ENCODE results near the gene ABCF2. TPM values are rescaled to one million over a fixed set of nuclear protein-coding genes. Genes with fewer than 3 reads are reported as not detected.

Gene ABCF2
- total and polyA plus RNA-seq, 12 donors = 13.0 to 35.2 (median 29.5) TPM

DNA sequence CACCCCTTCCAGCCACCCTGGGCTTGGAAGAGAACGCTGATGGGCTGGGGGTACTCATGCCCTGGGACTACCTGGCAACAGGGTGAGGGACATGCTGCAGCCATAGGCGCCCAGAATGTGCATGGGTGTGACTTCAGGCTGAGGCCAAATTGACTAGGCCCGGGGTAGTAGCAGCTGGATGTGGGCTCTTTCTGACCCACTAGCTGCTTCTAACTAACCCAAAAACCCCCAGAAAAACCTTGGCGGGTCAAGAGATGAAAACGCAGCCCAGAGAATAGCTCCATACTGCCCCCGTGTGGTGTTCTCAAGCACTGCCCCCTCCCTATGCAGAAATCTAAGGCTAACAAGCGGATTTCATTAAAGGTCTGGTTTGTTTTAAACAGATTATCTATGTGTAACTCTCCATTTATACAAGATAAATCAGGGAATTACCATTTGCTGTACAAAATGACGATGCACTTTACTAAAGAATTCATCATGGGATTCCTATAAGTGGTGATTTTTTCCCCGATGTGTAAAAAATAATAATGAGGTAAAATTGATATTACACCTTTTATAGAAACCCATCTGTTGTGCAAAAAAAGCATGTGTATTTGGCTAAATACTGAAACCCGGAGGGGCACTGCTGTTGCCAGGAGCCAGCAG is 17.3 kb upstream of the ABCF2 start:
- Histone ChIP-seq H3K4me1 (peaks cover 16 to 79% (median 61%) of the 10 kb centered on the region in 9 donors), H3K27me3 (peaks cover 0 to 47% (median 6%) of the 10 kb centered on the region in 7 donors), H3K36me3 (peaks cover 0 to 38% (median 9%) of the 10 kb centered on the region in 9 donors), H3K27ac (peak overlapping the region in 1 of 10 donors; percentile 35), H3K4me3 (peak overlapping the region in 1 of 10 donors; percentile 38), H3K9me3 (no peaks in the 10 kb centered on the region)
- WGBS, 2 donors = 30 to 33% methylated on average over 10 of the region's 10 CpGs
- ATAC-seq = no peak
- TF ChIP-seq, protein P1, sequence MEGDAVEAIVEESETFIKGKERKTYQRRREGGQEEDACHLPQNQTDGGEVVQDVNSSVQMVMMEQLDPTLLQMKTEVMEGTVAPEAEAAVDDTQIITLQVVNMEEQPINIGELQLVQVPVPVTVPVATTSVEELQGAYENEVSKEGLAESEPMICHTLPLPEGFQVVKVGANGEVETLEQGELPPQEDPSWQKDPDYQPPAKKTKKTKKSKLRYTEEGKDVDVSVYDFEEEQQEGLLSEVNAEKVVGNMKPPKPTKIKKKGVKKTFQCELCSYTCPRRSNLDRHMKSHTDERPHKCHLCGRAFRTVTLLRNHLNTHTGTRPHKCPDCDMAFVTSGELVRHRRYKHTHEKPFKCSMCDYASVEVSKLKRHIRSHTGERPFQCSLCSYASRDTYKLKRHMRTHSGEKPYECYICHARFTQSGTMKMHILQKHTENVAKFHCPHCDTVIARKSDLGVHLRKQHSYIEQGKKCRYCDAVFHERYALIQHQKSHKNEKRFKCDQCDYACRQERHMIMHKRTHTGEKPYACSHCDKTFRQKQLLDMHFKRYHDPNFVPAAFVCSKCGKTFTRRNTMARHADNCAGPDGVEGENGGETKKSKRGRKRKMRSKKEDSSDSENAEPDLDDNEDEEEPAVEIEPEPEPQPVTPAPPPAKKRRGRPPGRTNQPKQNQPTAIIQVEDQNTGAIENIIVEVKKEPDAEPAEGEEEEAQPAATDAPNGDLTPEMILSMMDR (IDR thresholded peaks at IDR 0.05) = peak; percentile 68 to 90 (median 86)
- intact Hi-C loops (cut with DNase I) = loop anchor here in 9 of 10 donors (1.0 to 10.0 kb wide), 7 partner anchors 58 to 122 kb away; partner anchors contain the start of gene ASB10 (in 1 of the 9)
- no peak for DNase-seq

DNA sequence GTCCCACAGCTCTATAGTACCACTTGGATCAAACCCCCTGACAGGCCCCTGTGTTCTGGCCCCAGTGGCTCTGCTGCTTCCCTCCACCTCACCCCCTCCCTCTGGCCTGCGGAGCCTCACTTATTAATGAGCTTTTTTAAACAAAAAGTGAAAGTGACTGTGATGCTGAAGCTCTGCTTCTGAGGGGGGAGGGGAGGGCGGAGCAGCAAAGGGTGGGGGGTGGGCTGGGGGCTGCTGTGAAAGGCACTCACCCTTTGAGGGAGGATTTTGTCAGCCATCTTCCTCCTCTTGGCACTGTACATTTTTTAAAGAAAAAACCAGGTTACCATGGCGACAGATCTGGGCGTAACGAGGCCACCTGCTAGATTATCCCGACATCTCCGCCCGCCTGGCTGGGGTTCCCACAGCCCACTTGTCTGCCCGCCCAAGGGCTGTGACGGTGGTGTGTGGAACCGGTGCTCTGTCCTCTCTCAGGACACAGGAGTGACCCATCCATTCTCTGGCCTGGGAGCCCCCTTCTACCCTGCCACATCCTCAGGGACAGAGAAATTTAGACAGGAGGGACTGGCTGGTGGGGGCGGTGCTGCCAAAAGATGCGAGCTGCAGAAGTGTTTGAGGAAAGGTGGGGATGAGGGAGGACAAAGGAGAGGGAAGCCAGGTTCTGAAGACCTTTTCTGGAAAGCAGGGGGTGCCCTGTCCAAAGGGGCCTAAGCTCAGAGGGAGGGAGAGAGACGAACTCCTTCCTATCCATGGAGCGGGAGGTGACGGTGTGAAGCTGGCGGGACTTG is 16.6 kb upstream of the ABCF2 start:
- DNase-seq = no peak
- Histone ChIP-seq H3K4me1 (peaks cover 16 to 74% (median 55%) of the 10 kb centered on the region in 9 donors), H3K36me3 (peaks cover 0 to 45% (median 16%) of the 10 kb centered on the region in 9 donors), H3K27me3 (peaks cover 0 to 47% (median 6%) of the 10 kb centered on the region in 7 donors), H3K9me3 (no peaks in the 10 kb centered on the region), H3K4me3 (peak overlapping the region in 6 of 10 donors; percentile 10 to 34 (median 20)), H3K27ac (peak overlapping the region in 1 of 10 donors; percentile 15)
- TF ChIP-seq, protein P1 (IDR thresholded peaks at IDR 0.05) = no peak
- WGBS, 2 donors = 54 to 65% methylated on average over 17 of the region's 17 CpGs
- intact Hi-C loops (cut with DNase I) = loop anchor here in 9 of 10 donors (1.0 to 10.0 kb wide), 8 partner anchors 59 to 121 kb away; partner anchors contain the start of gene ASB10 (in 1 of the 9)
- ATAC-seq = no peak

DNA sequence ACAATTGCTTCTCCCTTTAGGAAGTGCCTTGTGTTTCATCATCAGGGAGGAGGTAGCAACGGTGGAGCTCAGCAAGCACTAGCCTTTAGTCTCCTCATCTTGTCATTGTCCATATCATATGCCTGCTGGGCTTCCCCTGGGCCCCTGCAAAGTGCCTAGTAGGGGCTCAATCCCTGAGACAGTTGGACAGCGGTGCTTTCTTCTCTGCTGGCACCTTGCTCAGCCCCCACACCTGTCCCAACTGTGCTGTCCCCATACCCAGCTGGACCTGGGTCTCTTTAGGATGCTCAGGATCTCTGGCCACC is 16.0 kb upstream of the ABCF2 start:
- Histone ChIP-seq H3K36me3 (peaks cover 0 to 51% (median 22%) of the 10 kb centered on the region in 9 donors), H3K4me1 (peaks cover 16 to 70% (median 52%) of the 10 kb centered on the region in 9 donors), H3K9me3 (no peaks in the 10 kb centered on the region), H3K27me3 (peaks cover 0 to 42% (median 6%) of the 10 kb centered on the region in 7 donors), H3K27ac (peak overlapping the region in 1 of 10 donors; percentile 15), H3K4me3 (peak overlapping the region in 2 of 10 donors; percentile 19 to 34)
- intact Hi-C loops (cut with DNase I) = loop anchor here in 9 of 10 donors (2.0 to 10.0 kb wide), 7 partner anchors 58 to 121 kb away; partner anchors contain the start of gene ASB10 (in 1 of the 9)
- DNase-seq (no peak), ATAC-seq (no peak)
- TF ChIP-seq, protein P1 (IDR thresholded peaks at IDR 0.05) = no peak
- WGBS, 2 donors = 45 to 51% methylated on average over 2 of the region's 2 CpGs

All from heart right ventricle (tissue), 16 donors.